ENCODE measurements around the gene KIAA0513. TPM values are rescaled to one million over a fixed set of nuclear protein-coding genes. Genes with fewer than 3 reads are reported as not detected.

KIAA0513 gene
- total RNA-seq, 1 donor: 35.1 TPM

DNA sequence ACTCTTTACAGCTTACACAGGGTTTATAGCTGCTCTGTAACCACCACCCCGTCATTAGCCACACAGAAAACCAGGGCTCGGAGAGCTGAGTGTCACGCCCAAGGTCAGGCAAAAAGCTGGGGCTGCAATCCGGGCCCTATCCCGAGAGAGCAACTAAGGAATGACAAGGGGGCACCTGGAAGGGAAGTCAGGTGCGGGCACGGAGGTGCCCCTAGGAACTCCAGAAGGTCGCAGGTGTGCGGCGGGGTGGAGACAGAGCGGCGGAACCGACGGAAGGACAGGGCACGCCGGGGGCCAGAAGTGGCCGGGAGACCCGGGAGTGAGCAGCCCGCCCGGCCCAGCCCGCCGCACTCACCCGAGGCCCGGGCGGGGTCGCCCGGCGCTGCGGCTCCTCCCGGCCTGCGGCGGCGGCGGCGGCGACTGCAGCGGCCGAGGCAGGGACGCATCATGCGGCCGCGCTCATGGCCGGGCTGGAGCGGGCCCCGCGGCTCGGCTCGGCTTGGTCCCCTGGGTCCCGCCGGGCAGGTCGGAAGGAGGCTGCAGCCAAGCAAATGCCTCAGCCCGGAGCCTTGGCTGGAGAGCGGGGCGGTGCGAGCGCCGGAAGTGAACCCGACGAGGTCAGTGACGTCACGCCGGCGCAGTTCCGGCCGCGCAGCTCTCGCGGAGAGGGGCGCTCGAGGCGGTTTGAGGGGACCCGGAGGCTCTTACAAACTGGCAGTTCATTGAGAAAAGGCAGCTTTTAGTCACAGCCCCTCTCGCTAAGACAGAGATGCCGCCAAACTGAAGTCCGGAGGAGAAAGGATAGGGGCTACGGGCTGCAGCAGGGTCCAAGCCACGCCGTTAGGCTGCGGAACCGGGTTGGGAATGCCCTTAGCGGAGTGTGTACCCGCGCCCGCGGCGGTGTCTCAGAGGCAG lies 16.4 kb upstream of the KIAA0513 start, which contains the start of gene ZDHHC7:
Gene ZDHHC7 (minus strand): TSS at position 605 of the 915 bp plus-strand sequence. CDS start 20,917 bp downstream, outside the sequence.
- peaks cover 8% of the 10 kb centered on the region for H3K36me3 ChIP-seq (ENCODE audit: insufficient read depth, low read length)
- H3K79me2 ChIP-seq (ENCODE audit: insufficient read depth, low read length): peaks cover 52% of the 10 kb centered on the region
- DNase-seq (ENCODE audit: insufficient read length, low spot score, missing footprints): peak; percentile 98
- peak within 1 kb of the TSS; percentile 92 for H3K4me2 ChIP-seq (ENCODE audit: insufficient read depth, low read length)
- H3K4me1 ChIP-seq (ENCODE audit: insufficient read depth, low read length): peaks cover 24% of the 10 kb centered on the region
- peak within 1 kb of the TSS; percentile 95 for H2AFZ ChIP-seq (ENCODE audit: low read length)
- TF ChIP-seq, protein P1, sequence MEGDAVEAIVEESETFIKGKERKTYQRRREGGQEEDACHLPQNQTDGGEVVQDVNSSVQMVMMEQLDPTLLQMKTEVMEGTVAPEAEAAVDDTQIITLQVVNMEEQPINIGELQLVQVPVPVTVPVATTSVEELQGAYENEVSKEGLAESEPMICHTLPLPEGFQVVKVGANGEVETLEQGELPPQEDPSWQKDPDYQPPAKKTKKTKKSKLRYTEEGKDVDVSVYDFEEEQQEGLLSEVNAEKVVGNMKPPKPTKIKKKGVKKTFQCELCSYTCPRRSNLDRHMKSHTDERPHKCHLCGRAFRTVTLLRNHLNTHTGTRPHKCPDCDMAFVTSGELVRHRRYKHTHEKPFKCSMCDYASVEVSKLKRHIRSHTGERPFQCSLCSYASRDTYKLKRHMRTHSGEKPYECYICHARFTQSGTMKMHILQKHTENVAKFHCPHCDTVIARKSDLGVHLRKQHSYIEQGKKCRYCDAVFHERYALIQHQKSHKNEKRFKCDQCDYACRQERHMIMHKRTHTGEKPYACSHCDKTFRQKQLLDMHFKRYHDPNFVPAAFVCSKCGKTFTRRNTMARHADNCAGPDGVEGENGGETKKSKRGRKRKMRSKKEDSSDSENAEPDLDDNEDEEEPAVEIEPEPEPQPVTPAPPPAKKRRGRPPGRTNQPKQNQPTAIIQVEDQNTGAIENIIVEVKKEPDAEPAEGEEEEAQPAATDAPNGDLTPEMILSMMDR (IDR thresholded peaks at IDR 0.05; ENCODE audit: extremely low read depth, low read depth, low read length): no peak
- H3K4me3 ChIP-seq (ENCODE audit: insufficient read depth, low read length): peak within 1 kb of the TSS; percentile 87
- H3K27me3 ChIP-seq (ENCODE audit: insufficient read depth, low read length): no peaks in the 10 kb centered on the region
- no peaks in the 10 kb centered on the region for H4K20me1 ChIP-seq (ENCODE audit: insufficient read depth, low read length)
- no peaks in the 10 kb centered on the region for H3K9me3 ChIP-seq (ENCODE audit: low read depth, low read length)
- H3K27ac ChIP-seq (ENCODE audit: low read depth, low read length): peak within 1 kb of the TSS; percentile 99

DNA sequence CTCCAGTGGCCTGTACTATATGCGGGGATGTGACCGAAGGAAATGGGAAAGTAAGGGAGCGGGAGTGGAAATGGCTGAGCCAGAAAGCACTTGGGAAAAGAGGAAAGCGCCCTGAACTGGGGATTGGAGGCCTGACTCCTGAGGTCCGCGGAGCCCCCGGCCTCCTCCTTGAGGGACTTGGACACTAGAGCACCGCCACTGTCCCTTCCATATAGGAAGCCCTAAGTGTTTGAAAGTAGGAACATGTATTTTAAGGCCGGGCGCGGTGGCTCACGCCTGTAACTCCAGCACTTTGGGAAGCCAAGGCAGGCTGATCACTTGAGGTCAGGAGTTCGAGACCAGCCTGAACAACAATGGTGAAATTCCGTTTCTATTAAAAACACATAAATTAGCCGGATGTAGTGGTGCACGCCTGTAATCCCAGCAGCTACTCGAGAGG lies 15.7 kb upstream of the KIAA0513 start:
- Histone ChIP-seq H2AFZ (ENCODE audit: low read length) (peak overlapping the region; percentile 95), H3K36me3 (ENCODE audit: insufficient read depth, low read length) (peaks cover 8% of the 10 kb centered on the region), H3K9me3 (ENCODE audit: low read depth, low read length) (no peaks in the 10 kb centered on the region), H3K27me3 (ENCODE audit: insufficient read depth, low read length) (no peaks in the 10 kb centered on the region), H3K4me2 (ENCODE audit: insufficient read depth, low read length) (peak overlapping the region; percentile 92), H3K4me1 (ENCODE audit: insufficient read depth, low read length) (peaks cover 21% of the 10 kb centered on the region), H3K4me3 (ENCODE audit: insufficient read depth, low read length) (peak overlapping the region; percentile 87), H3K27ac (ENCODE audit: low read depth, low read length) (peak overlapping the region; percentile 99), H4K20me1 (ENCODE audit: insufficient read depth, low read length) (no peaks in the 10 kb centered on the region), H3K79me2 (ENCODE audit: insufficient read depth, low read length) (peaks cover 46% of the 10 kb centered on the region)
- DNase-seq (ENCODE audit: insufficient read length, low spot score, missing footprints): no peak
- TF ChIP-seq, protein P1 (IDR thresholded peaks at IDR 0.05; ENCODE audit: extremely low read depth, low read depth, low read length): no peak

DNA sequence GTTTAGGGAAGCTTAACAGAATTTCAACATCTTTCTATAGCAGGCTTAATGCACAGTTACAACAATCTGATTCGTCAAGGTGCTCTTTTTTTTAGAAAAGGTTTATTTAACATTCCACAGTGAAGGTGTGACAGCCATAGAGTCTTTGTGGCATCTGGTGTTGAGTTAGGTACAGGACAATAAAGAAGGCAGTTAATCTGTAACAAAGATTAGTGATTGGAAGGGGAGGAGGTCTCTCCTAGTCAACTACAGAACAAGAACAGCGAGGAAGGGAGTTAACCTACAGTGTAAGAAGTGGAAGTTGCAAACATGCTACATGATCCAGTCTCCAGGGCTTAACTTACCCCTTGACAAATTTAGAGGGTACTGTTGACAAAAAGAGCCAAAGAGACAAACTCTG lies 13.3 kb upstream of the KIAA0513 start:
- H3K79me2 ChIP-seq (ENCODE audit: insufficient read depth, low read length): peaks cover 22% of the 10 kb centered on the region
- H3K4me1 ChIP-seq (ENCODE audit: insufficient read depth, low read length): peaks cover 23% of the 10 kb centered on the region
- H3K4me2 ChIP-seq (ENCODE audit: insufficient read depth, low read length): no peak overlapping the region
- no peaks in the 10 kb centered on the region for H3K9me3 ChIP-seq (ENCODE audit: low read depth, low read length)
- H2AFZ ChIP-seq (ENCODE audit: low read length): no peak overlapping the region
- no peak overlapping the region for H3K27ac ChIP-seq (ENCODE audit: low read depth, low read length)
- no peaks in the 10 kb centered on the region for H4K20me1 ChIP-seq (ENCODE audit: insufficient read depth, low read length)
- H3K27me3 ChIP-seq (ENCODE audit: insufficient read depth, low read length): no peaks in the 10 kb centered on the region
- no peaks in the 10 kb centered on the region for H3K36me3 ChIP-seq (ENCODE audit: insufficient read depth, low read length)
- no peak overlapping the region for H3K4me3 ChIP-seq (ENCODE audit: insufficient read depth, low read length)
- TF ChIP-seq, protein P1 (IDR thresholded peaks at IDR 0.05; ENCODE audit: extremely low read depth, low read depth, low read length): no peak
- DNase-seq (ENCODE audit: insufficient read length, low spot score, missing footprints): no peak

Measured in osteoblast (primary cell).